Right atrium auricular region (tissue), 2 donors: Measurements from ENCODE around the gene TRA2A. TPM values are rescaled to one million over a fixed set of nuclear protein-coding genes. Genes with fewer than 3 reads are reported as not detected.

Experiments
- DNase-seq: peaks from one replicate; pipeline ENCODE4 v3.0.0-alpha.2; 2019; ENCODE audit warnings: low spot score
- H3K27ac ChIP-seq, 2 donors: fragments of 200-600 bp; sonication (generic); 1 replicate in 1 of 2; 2 replicates in 1 of 2; pipeline ENCODE4 v1.5.1; 2016 to 2019
- H3K27me3 ChIP-seq, 2 donors: fragments of 200-600 bp; sonication (generic); one replicate each; pipeline versions ENCODE4 v1.5.1 to v1.6.0; 2017 to 2019
- H3K36me3 ChIP-seq: fragments of 200-600 bp; sonication (generic); one replicate; pipeline ENCODE4 v1.5.1; 2016
- H3K4me1 ChIP-seq, 2 donors: fragments of 200-600 bp; sonication (generic); one replicate each; pipeline versions ENCODE4 v1.5.1 to v1.6.0; 2017 to 2019
- H3K4me3 ChIP-seq, 2 donors: fragments of 200-600 bp; sonication (generic); 1 replicate in 1 of 2; 2 replicates in 1 of 2; pipeline ENCODE4 v1.5.1; 2017 to 2019; ENCODE audit warnings: mild to moderate bottlenecking in 1 of 2, moderate library complexity in 1 of 2
- H3K9me3 ChIP-seq, 2 donors: fragments of 200-600 bp; sonication (generic); one replicate each; pipeline ENCODE4 v1.5.1; 2019
- CTCF ChIP-seq, 2 donors: fragments of 200-600 bp; sonication (generic); IDR thresholded peaks; one replicate each; pipeline ENCODE4 v1.5.1; 2019; ENCODE audit warnings: antibody characterized with exemption in 2 of 2
- total RNA-seq, 2 donors: library from RNA; depleted of rRNA; stranded (reverse); fragments of >200 nt; gene quantifications; one replicate each; pipeline ENCODE4 v1.1.0, GENCODE V29; 2016

The TRA2A gene
- total RNA-seq, 2 donors from 2014 or later = 16.0 to 26.7 TPM

- no peak for TF ChIP-seq CTCF (IDR thresholded peaks at IDR 0.05)
- Histone ChIP-seq H3K27ac (no peak overlapping the region), H3K27me3 (peaks cover 77 to 88% of the 10 kb centered on the region in 2 donors), H3K9me3 (peaks cover 0 to 25% of the 10 kb centered on the region in 2 donors), H3K4me1 (peaks cover 0 to 56% of the 10 kb centered on the region in 2 donors), H3K4me3 (peak overlapping the region in 1 of 2 donors; percentile 10), H3K36me3 (no peaks in the 10 kb centered on the region)
- DNase-seq = no peak
These were observed 60.5 kb downstream of the TRA2A start for GRCh38 chr7:23471106-23471859.

GRCh38 chr7:23470330-23471105, 61.3 kb downstream of the TRA2A start, which contains the start of gene IGF2BP3:
TSS of gene IGF2BP3 (minus strand) at chr7:23470491. CDS start at chr7:23470110, 381 bp downstream.
- Histone ChIP-seq H3K36me3 (no peaks in the 10 kb centered on the region), H3K4me1 (peaks cover 0 to 56% of the 10 kb centered on the region in 2 donors), H3K27ac (no peak within 1 kb of the TSS), H3K4me3 (peak within 1 kb of the TSS; percentile 9 to 33), H3K9me3 (peaks cover 0 to 25% of the 10 kb centered on the region in 2 donors), H3K27me3 (peaks cover 70 to 88% of the 10 kb centered on the region in 2 donors)
- TF ChIP-seq CTCF (IDR thresholded peaks at IDR 0.05) = no peak
- no peak for DNase-seq

- peaks cover 0 to 21% of the 10 kb centered on the region in 2 donors for H3K9me3 ChIP-seq
- H3K36me3 ChIP-seq = no peaks in the 10 kb centered on the region
- peaks cover 0 to 56% of the 10 kb centered on the region in 2 donors for H3K4me1 ChIP-seq
- TF ChIP-seq CTCF (IDR thresholded peaks at IDR 0.05) = no peak
- H3K27me3 ChIP-seq = peaks cover 65 to 84% of the 10 kb centered on the region in 2 donors
- peak overlapping the region in 1 of 2 donors; percentile 33 for H3K4me3 ChIP-seq
- no peak overlapping the region for H3K27ac ChIP-seq
- DNase-seq = no peak
These were observed 61.9 kb downstream of the TRA2A start for GRCh38 chr7:23469961-23470250.

- DNase-seq = no peak
- H3K27me3 ChIP-seq = peaks cover 59 to 79% of the 10 kb centered on the region in 2 donors
- no peak for TF ChIP-seq CTCF (IDR thresholded peaks at IDR 0.05)
These were observed 62.4 kb downstream of the TRA2A start for GRCh38 chr7:23469150-23469960.

GRCh38 chr7:23468526-23469149, 63.1 kb downstream of the TRA2A start:
- peaks cover 52 to 72% of the 10 kb centered on the region in 2 donors for H3K27me3 ChIP-seq
- H3K4me3 ChIP-seq = peak overlapping the region in 1 of 2 donors; percentile 33
- no peak for TF ChIP-seq CTCF (IDR thresholded peaks at IDR 0.05)
- no peak overlapping the region for H3K27ac ChIP-seq
- peaks cover 0 to 43% of the 10 kb centered on the region in 2 donors for H3K4me1 ChIP-seq
- H3K9me3 ChIP-seq = peaks cover 0 to 19% of the 10 kb centered on the region in 2 donors
- H3K36me3 ChIP-seq = no peaks in the 10 kb centered on the region
- DNase-seq = no peak

More at GRCh38 chr7:23469150-23469960, 62.4 kb downstream of the TRA2A start:
- Histone ChIP-seq H3K27ac (no peak overlapping the region), H3K9me3 (peaks cover 0 to 19% of the 10 kb centered on the region in 2 donors), H3K36me3 (no peaks in the 10 kb centered on the region), H3K4me1 (peaks cover 0 to 50% of the 10 kb centered on the region in 2 donors), H3K4me3 (peak overlapping the region; percentile 9 to 33)
